ENCODE data around the gene EML6. TPM values are rescaled to one million over a fixed set of nuclear protein-coding genes. Genes with fewer than 3 reads are reported as not detected.
"Not testable (repeated sequence)": the region's sequence is repeated elsewhere in the genome, so short reads cannot be mapped to it uniquely, and the experiment has no call there.

EML6 gene
- polyA plus RNA-seq, 2 donors, result 0.88 to 1.3 TPM

GRCh38 chr2:54685263-54685775 is 38.1 kb upstream of the EML6 start:
- Histone ChIP-seq H3K4me1 (ENCODE audit: control insufficient read depth in 2 of 2, insufficient read depth in 2 of 2, low read length in 1 of 2) (no peaks in the 10 kb centered on the region), H3K4me3 (ENCODE audit: low read depth in 1 of 2, low read length in 2 of 2) (no peak overlapping the region), H3K9me3 (ENCODE audit: control insufficient read depth in 2 of 2, insufficient read depth in 1 of 2, low read depth in 1 of 2, low read length in 1 of 2) (no peaks in the 10 kb centered on the region), H3K27ac (ENCODE audit: low read depth in 2 of 2, low read length in 1 of 2) (no peak overlapping the region), H3K27me3 (ENCODE audit: control insufficient read depth in 1 of 2, insufficient read depth in 2 of 2, low read length in 2 of 2) (no peaks in the 10 kb centered on the region), H3K36me3 (ENCODE audit: control insufficient read depth in 2 of 2, insufficient read depth in 2 of 2, low read length in 1 of 2) (no peaks in the 10 kb centered on the region)
- WGBS, 2 donors, result 82 to 83% methylated on average over 4 of the region's 4 CpGs

DNA sequence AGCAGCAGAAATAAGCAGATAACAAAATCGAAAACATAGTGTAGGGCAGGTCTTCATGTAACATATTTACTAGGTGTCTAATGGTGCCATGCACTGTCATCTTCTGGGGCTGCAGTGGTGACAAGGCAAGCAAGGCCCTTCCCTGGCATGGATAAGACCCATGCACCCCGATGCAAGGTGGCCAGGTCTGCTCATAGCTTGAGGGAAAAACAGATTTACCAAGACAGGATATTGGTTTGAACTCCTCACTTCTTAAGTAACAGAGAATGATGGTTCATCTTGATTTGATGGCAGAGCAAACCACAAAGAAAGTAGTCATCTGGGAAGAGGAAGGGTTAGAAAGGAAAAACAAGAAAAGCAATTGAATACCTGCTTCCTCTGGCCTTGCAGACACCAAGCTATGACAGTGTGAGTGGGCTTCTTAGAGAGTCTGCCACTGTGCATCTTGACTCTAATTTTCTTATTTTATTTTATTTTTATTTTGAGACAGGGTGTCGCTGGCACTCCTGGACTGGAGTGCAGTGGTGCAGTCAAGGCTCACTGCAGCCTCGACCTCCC is 35.8 kb upstream of the EML6 start:
- Histone ChIP-seq H3K9me3 (ENCODE audit: control insufficient read depth in 2 of 2, insufficient read depth in 1 of 2, low read depth in 1 of 2, low read length in 1 of 2) (no peaks in the 10 kb centered on the region), H3K27ac (ENCODE audit: low read depth in 2 of 2, low read length in 1 of 2) (no peak overlapping the region), H3K27me3 (ENCODE audit: control insufficient read depth in 1 of 2, insufficient read depth in 2 of 2, low read length in 2 of 2) (no peaks in the 10 kb centered on the region), H3K36me3 (ENCODE audit: control insufficient read depth in 2 of 2, insufficient read depth in 2 of 2, low read length in 1 of 2) (no peaks in the 10 kb centered on the region), H3K4me3 (ENCODE audit: low read depth in 1 of 2, low read length in 2 of 2) (no peak overlapping the region), H3K4me1 (ENCODE audit: control insufficient read depth in 2 of 2, insufficient read depth in 2 of 2, low read length in 1 of 2) (no peaks in the 10 kb centered on the region)
- WGBS, 2 donors, result 85 to 88% methylated on average over 4 of the region's 4 CpGs

- H3K27ac ChIP-seq (ENCODE audit: low read depth in 2 of 2, low read length in 1 of 2), result no peak overlapping the region
- H3K4me3 ChIP-seq (ENCODE audit: low read depth in 1 of 2, low read length in 2 of 2), result no peak overlapping the region
- 67 to 75% methylated on average over 8 of the region's 8 CpGs for WGBS, 2 donors
- H3K36me3 ChIP-seq (ENCODE audit: control insufficient read depth in 2 of 2, insufficient read depth in 2 of 2, low read length in 1 of 2), result no peaks in the 10 kb centered on the region
- H3K4me1 ChIP-seq (ENCODE audit: control insufficient read depth in 2 of 2, insufficient read depth in 2 of 2, low read length in 1 of 2), result no peaks in the 10 kb centered on the region
- no peaks in the 10 kb centered on the region for H3K9me3 ChIP-seq (ENCODE audit: control insufficient read depth in 2 of 2, insufficient read depth in 1 of 2, low read depth in 1 of 2, low read length in 1 of 2)
- no peaks in the 10 kb centered on the region for H3K27me3 ChIP-seq (ENCODE audit: control insufficient read depth in 1 of 2, insufficient read depth in 2 of 2, low read length in 2 of 2)
Observed at GRCh38 chr2:54691445-54692135, 31.9 kb upstream of the EML6 start.

DNA sequence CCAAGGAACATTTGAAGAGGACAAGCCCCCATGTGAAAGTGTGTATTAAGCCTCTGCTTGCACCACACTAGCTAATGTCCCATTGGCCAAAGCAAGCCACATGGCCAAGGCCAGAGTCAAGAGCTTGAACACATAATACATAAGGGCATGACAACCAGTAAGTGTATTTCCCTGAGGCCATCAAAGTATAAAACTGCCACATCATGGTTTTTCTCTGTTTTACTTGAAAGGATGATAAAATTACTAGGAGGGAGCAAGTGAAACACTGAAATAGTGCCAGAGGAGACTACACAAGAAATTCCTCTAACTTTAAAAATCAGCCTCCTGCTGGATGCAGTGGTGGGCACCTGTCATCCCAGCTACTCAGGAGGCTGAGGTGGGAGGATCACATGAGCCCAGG is 30.9 kb upstream of the EML6 start:
- Histone ChIP-seq H3K4me1 (ENCODE audit: control insufficient read depth in 2 of 2, insufficient read depth in 2 of 2, low read length in 1 of 2) (no peaks in the 10 kb centered on the region), H3K36me3 (ENCODE audit: control insufficient read depth in 2 of 2, insufficient read depth in 2 of 2, low read length in 1 of 2) (no peaks in the 10 kb centered on the region), H3K9me3 (ENCODE audit: control insufficient read depth in 2 of 2, insufficient read depth in 1 of 2, low read depth in 1 of 2, low read length in 1 of 2) (no peaks in the 10 kb centered on the region), H3K4me3 (ENCODE audit: low read depth in 1 of 2, low read length in 2 of 2) (no peak overlapping the region), H3K27me3 (ENCODE audit: control insufficient read depth in 1 of 2, insufficient read depth in 2 of 2, low read length in 2 of 2) (no peaks in the 10 kb centered on the region), H3K27ac (ENCODE audit: low read depth in 2 of 2, low read length in 1 of 2) (no peak overlapping the region)

GRCh38 chr2:54695378-54695777 is 28.1 kb upstream of the EML6 start:
- H3K27ac ChIP-seq (ENCODE audit: low read depth in 2 of 2, low read length in 1 of 2), result no peak overlapping the region
- no peak overlapping the region for H3K4me3 ChIP-seq (ENCODE audit: low read depth in 1 of 2, low read length in 2 of 2)
- WGBS, 2 donors, result 94% methylated on average over 4 of the region's 4 CpGs
- no peaks in the 10 kb centered on the region for H3K9me3 ChIP-seq (ENCODE audit: control insufficient read depth in 2 of 2, insufficient read depth in 1 of 2, low read depth in 1 of 2, low read length in 1 of 2)
- H3K27me3 ChIP-seq (ENCODE audit: control insufficient read depth in 1 of 2, insufficient read depth in 2 of 2, low read length in 2 of 2), result no peaks in the 10 kb centered on the region
- no peaks in the 10 kb centered on the region for H3K36me3 ChIP-seq (ENCODE audit: control insufficient read depth in 2 of 2, insufficient read depth in 2 of 2, low read length in 1 of 2)
- no peaks in the 10 kb centered on the region for H3K4me1 ChIP-seq (ENCODE audit: control insufficient read depth in 2 of 2, insufficient read depth in 2 of 2, low read length in 1 of 2)

- H3K36me3 ChIP-seq (ENCODE audit: control insufficient read depth in 2 of 2, insufficient read depth in 2 of 2, low read length in 1 of 2), result no peaks in the 10 kb centered on the region
- no peaks in the 10 kb centered on the region for H3K27me3 ChIP-seq (ENCODE audit: control insufficient read depth in 1 of 2, insufficient read depth in 2 of 2, low read length in 2 of 2)
- no peak overlapping the region for H3K27ac ChIP-seq (ENCODE audit: low read depth in 2 of 2, low read length in 1 of 2)
- H3K4me3 ChIP-seq (ENCODE audit: low read depth in 1 of 2, low read length in 2 of 2), result no peak overlapping the region
- WGBS, 2 donors, result 87 to 94% methylated on average over 1 of the region's 1 CpG
- no peaks in the 10 kb centered on the region for H3K9me3 ChIP-seq (ENCODE audit: control insufficient read depth in 2 of 2, insufficient read depth in 1 of 2, low read depth in 1 of 2, low read length in 1 of 2)
- H3K4me1 ChIP-seq (ENCODE audit: control insufficient read depth in 2 of 2, insufficient read depth in 2 of 2, low read length in 1 of 2), result no peaks in the 10 kb centered on the region
Observed at GRCh38 chr2:54697934-54698333, 25.5 kb upstream of the EML6 start.

- not testable (repeated sequence) for H3K9me3 ChIP-seq (ENCODE audit: control insufficient read depth in 2 of 2, insufficient read depth in 1 of 2, low read depth in 1 of 2, low read length in 1 of 2); H3K4me1 ChIP-seq (ENCODE audit: control insufficient read depth in 2 of 2, insufficient read depth in 2 of 2, low read length in 1 of 2); H3K4me3 ChIP-seq (ENCODE audit: low read depth in 1 of 2, low read length in 2 of 2); H3K27me3 ChIP-seq (ENCODE audit: control insufficient read depth in 1 of 2, insufficient read depth in 2 of 2, low read length in 2 of 2); H3K27ac ChIP-seq (ENCODE audit: low read depth in 2 of 2, low read length in 1 of 2); H3K36me3 ChIP-seq (ENCODE audit: control insufficient read depth in 2 of 2, insufficient read depth in 2 of 2, low read length in 1 of 2)
- WGBS, 2 donors, result 97 to 99% methylated on average over 18 to 37 of the region's 37 CpGs
Observed at GRCh38 chr2:54698926-54699325, 24.5 kb upstream of the EML6 start.

DNA sequence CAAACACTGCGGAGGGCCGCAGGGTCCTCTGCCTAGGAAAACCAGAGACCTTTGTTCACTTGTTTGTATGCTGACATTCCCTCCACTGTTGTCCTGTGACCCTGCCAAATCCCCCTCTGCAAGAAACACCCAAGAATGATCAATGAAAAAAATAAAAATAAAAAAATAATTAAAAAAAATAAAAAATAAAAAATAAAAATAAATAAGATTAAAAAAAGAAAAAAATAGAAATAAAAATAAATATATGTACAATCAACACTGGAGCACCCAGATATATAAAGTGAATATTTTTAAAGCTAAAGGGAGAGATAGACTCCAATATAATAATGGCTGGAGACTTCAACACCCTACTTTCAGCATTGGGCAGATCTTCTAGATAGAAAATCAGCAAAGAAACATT is 23.8 kb upstream of the EML6 start:
- 89 to 100% methylated on average over 2 of the region's 2 CpGs for WGBS, 2 donors
- no peaks in the 10 kb centered on the region for H3K9me3 ChIP-seq (ENCODE audit: control insufficient read depth in 2 of 2, insufficient read depth in 1 of 2, low read depth in 1 of 2, low read length in 1 of 2)
- H3K27ac ChIP-seq (ENCODE audit: low read depth in 2 of 2, low read length in 1 of 2), result no peak overlapping the region
- no peak overlapping the region for H3K4me3 ChIP-seq (ENCODE audit: low read depth in 1 of 2, low read length in 2 of 2)
- no peaks in the 10 kb centered on the region for H3K4me1 ChIP-seq (ENCODE audit: control insufficient read depth in 2 of 2, insufficient read depth in 2 of 2, low read length in 1 of 2)
- H3K27me3 ChIP-seq (ENCODE audit: control insufficient read depth in 1 of 2, insufficient read depth in 2 of 2, low read length in 2 of 2), result no peaks in the 10 kb centered on the region
- no peaks in the 10 kb centered on the region for H3K36me3 ChIP-seq (ENCODE audit: control insufficient read depth in 2 of 2, insufficient read depth in 2 of 2, low read length in 1 of 2)

DNA sequence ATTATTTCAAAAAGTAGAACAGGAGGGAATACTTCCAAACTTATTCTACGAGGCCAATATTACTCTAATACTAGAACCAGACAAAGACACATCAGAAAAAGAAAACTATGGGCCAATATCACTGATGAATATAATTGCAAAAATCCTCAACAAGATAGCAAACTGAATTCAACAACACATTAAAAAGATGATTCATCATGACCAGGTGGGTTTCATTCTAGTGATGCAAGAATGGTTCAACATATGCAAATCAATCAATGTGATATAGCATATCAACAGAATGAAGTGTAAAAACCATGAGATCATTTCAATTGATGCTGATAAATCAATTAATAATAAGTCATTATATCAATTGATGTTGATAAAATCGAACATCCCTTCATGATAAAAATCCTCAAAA is 22.4 kb upstream of the EML6 start:
- Histone ChIP-seq H3K9me3 (ENCODE audit: control insufficient read depth in 2 of 2, insufficient read depth in 1 of 2, low read depth in 1 of 2, low read length in 1 of 2) (no peaks in the 10 kb centered on the region), H3K27ac (ENCODE audit: low read depth in 2 of 2, low read length in 1 of 2) (no peak overlapping the region), H3K4me1 (ENCODE audit: control insufficient read depth in 2 of 2, insufficient read depth in 2 of 2, low read length in 1 of 2) (no peaks in the 10 kb centered on the region), H3K36me3 (ENCODE audit: control insufficient read depth in 2 of 2, insufficient read depth in 2 of 2, low read length in 1 of 2) (no peaks in the 10 kb centered on the region), H3K27me3 (ENCODE audit: control insufficient read depth in 1 of 2, insufficient read depth in 2 of 2, low read length in 2 of 2) (no peaks in the 10 kb centered on the region), H3K4me3 (ENCODE audit: low read depth in 1 of 2, low read length in 2 of 2) (no peak overlapping the region)
- 83% methylated on average over 2 of the region's 2 CpGs for WGBS, 2 donors

DNA sequence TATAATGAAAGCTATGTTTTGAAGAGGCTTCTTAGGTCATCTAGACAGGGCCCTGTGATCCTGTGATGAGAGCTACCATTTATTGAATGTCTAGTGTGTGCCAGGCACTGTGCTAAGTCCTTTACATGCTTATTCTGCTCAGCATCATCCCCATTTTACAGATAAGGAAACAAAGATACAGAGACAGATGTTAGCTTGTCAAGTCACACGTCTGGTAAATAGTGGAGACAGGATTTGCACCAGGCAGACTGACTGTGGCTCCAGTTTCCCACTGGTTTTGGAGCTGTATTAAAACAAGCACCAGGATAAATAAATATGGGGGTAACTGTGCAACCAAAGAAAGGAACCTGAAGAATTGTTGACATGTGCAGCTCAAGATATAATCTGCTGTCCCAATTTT is 19.2 kb upstream of the EML6 start:
- no peaks in the 10 kb centered on the region for H3K36me3 ChIP-seq (ENCODE audit: control insufficient read depth in 2 of 2, insufficient read depth in 2 of 2, low read length in 1 of 2)
- no peak overlapping the region for H3K4me3 ChIP-seq (ENCODE audit: low read depth in 1 of 2, low read length in 2 of 2)
- no peak overlapping the region for H3K27ac ChIP-seq (ENCODE audit: low read depth in 2 of 2, low read length in 1 of 2)
- no peaks in the 10 kb centered on the region for H3K9me3 ChIP-seq (ENCODE audit: control insufficient read depth in 2 of 2, insufficient read depth in 1 of 2, low read depth in 1 of 2, low read length in 1 of 2)
- 87 to 88% methylated on average over 1 of the region's 1 CpG for WGBS, 2 donors
- H3K27me3 ChIP-seq (ENCODE audit: control insufficient read depth in 1 of 2, insufficient read depth in 2 of 2, low read length in 2 of 2), result no peaks in the 10 kb centered on the region
- peaks cover 0 to 8% of the 10 kb centered on the region in 2 donors for H3K4me1 ChIP-seq (ENCODE audit: control insufficient read depth in 2 of 2, insufficient read depth in 2 of 2, low read length in 1 of 2)

All from esophagus (tissue), 2 donors.